SK-N-SH (cell line): ENCODE data around the gene AGK. TPM values are rescaled to one million over a fixed set of nuclear protein-coding genes. Genes with fewer than 3 reads are reported as not detected.

Experiments
- CTCF ChIA-PET: fragments of 300-600, 350-600 bp; formaldehyde crosslinking; extraction: SDS; loops from one replicate; lab custom pipeline; 2021; lab: Yijun Ruan, JAX
- POLR2A ChIA-PET: fragments of 350-600 bp; sonication (Branson Sonifier 250); formaldehyde crosslinking; extraction: SDS; loops from one replicate; lab custom pipeline; 2020; ENCODE audit warnings: antibody characterized with exemption, inconsistent platforms; lab: Yijun Ruan, JAX
- DNase-seq: peaks from one replicate; pipeline ENCODE4 v3.0.0; 2012
- H2AFZ ChIP-seq: fragments of 200-600 bp; sonication (generic); 2 replicates; pipeline ENCODE4 v1.8.1; 2016; ENCODE audit warnings: antibody characterized with exemption, mild to moderate bottlenecking, low read depth
- H3F3A ChIP-seq: fragments of 200-600 bp; sonication (generic); replicated peaks from 2 replicates; pipeline ENCODE3; 2016; ENCODE audit warnings: antibody characterized with exemption, mild to moderate bottlenecking; ENCODE audit not compliant: insufficient read depth
- H3K27ac ChIP-seq, 2 experiments: fragments of 200-500 bp in 1 of 2; fragments of 200-600 bp in 1 of 2; sonication (Bioruptor generic) in 1 of 2; sonication (generic), shearing (Covaris generic) in 1 of 2; 2 replicates each; pipeline versions ENCODE4 v1.5.1 to v1.6.1; 2014 to 2016; ENCODE audit warnings: low read depth in 2 of 2, inconsistent platforms in 1 of 2, low read length in 1 of 2, mild to moderate bottlenecking in 1 of 2, mixed read lengths in 1 of 2
- H3K27me3 ChIP-seq: fragments of 200-600 bp; sonication (generic), shearing (Covaris generic); 2 replicates; pipeline ENCODE4 v1.6.1; 2016; ENCODE audit warnings: mixed run types; ENCODE audit not compliant: insufficient read depth
- H3K36me3 ChIP-seq, 2 experiments: fragments of 200-500 bp in 1 of 2; fragments of 200-600 bp in 1 of 2; sonication (Bioruptor generic) in 1 of 2; sonication (generic) in 1 of 2; replicated peaks in 1 of 2; 2 replicates each; pipeline versions ENCODE3 to v1.5.1; 2014 to 2016; ENCODE audit warnings: low read length in 1 of 2, mild to moderate bottlenecking in 1 of 2; ENCODE audit not compliant: insufficient read depth in 2 of 2, control insufficient read depth in 1 of 2
- H3K4me1 ChIP-seq, 2 experiments: fragments of 200-500 bp in 1 of 2; fragments of 200-600 bp in 1 of 2; sonication (Bioruptor generic) in 1 of 2; sonication (generic), shearing (Covaris generic) in 1 of 2; 2 replicates each; pipeline versions ENCODE4 v1.5.1 to v1.6.1; 2014 to 2016; ENCODE audit warnings: low read depth in 1 of 2, low read length in 1 of 2, mixed run types in 1 of 2; ENCODE audit not compliant: insufficient read depth in 2 of 2, control insufficient read depth in 1 of 2
- H3K4me2 ChIP-seq: fragments of 200-600 bp; sonication (generic), shearing (Covaris generic); 2 replicates; pipeline ENCODE4 v1.6.1; 2017; ENCODE audit warnings: mixed run types
- H3K4me3 ChIP-seq, 2 experiments: fragments of 200-500 bp in 1 of 2; fragments of 200-600 bp in 1 of 2; sonication (Bioruptor generic) in 1 of 2; sonication (generic), shearing (Covaris generic) in 1 of 2; 2 replicates each; pipeline versions ENCODE4 v1.5.1 to v1.8.1; 2014 to 2016; ENCODE audit warnings: low read depth in 2 of 2, inconsistent platforms in 1 of 2, low read length in 1 of 2, mild to moderate bottlenecking in 1 of 2, mixed read lengths in 1 of 2, moderate library complexity in 1 of 2
- H3K79me2 ChIP-seq: fragments of 200-600 bp; sonication (generic); 2 replicates; pipeline ENCODE4 v1.8.1; 2017; ENCODE audit warnings: mild to moderate bottlenecking; ENCODE audit not compliant: insufficient read depth
- H3K9ac ChIP-seq: fragments of 200-600 bp; sonication (generic); 2 replicates; pipeline ENCODE4 v1.6.1; 2017; ENCODE audit warnings: mixed run types
- H3K9me2 ChIP-seq: fragments of 200-600 bp; sonication (generic); 2 replicates; pipeline ENCODE4 v1.6.1; 2017; ENCODE audit warnings: mixed run types
- H3K9me3 ChIP-seq: fragments of 200-600 bp; sonication (generic); 2 replicates; pipeline ENCODE4 v1.6.1; 2017; ENCODE audit warnings: mixed run types, mild to moderate bottlenecking, moderate library complexity
- H4K20me1 ChIP-seq: fragments of 200-600 bp; sonication (generic); 2 replicates; pipeline ENCODE4 v1.6.1; 2017; ENCODE audit warnings: mild to moderate bottlenecking, mixed run types; ENCODE audit not compliant: insufficient read depth
- CHD2 ChIP-seq: fragments of 150-350 bp; IDR thresholded peaks from 2 replicates; pipeline ENCODE4 v1.6.1; 2018; ENCODE audit warnings: low read length; ENCODE audit not compliant: partially characterized antibody
- CTCF ChIP-seq: fragments of 200-600 bp; sonication (generic); IDR thresholded peaks from 2 replicates; pipeline ENCODE4 v1.6.1; 2017; ENCODE audit warnings: antibody characterized with exemption, mild to moderate bottlenecking, moderate library complexity
- ELF1 ChIP-seq: IDR thresholded peaks from 2 replicates; pipeline ENCODE4 v1.4.0; 2012
- EP300 ChIP-seq, 2 experiments: IDR thresholded peaks; 2 replicates each; pipeline versions ENCODE4 v1.4.0 to v1.6.1; 2012; ENCODE audit warnings: borderline replicate concordance in 1 of 2, low read depth in 1 of 2, low read length in 1 of 2
- EZH2phosphoT487 ChIP-seq: fragments of 200-600 bp; sonication (generic); IDR thresholded peaks from 2 replicates; pipeline ENCODE4 v1.6.1; 2017; ENCODE audit warnings: low read depth, mixed run types, mild to moderate bottlenecking, antibody characterized with exemption, moderate library complexity, borderline replicate concordance
- FOSL2 ChIP-seq: IDR thresholded peaks from 2 replicates; pipeline ENCODE4 v1.4.0; 2012; ENCODE audit warnings: low read depth, mild to moderate bottlenecking, moderate library complexity, borderline replicate concordance
- FOXM1 ChIP-seq: IDR thresholded peaks from 2 replicates; pipeline ENCODE4 v1.4.0; 2012; ENCODE audit warnings: low read depth, mild to moderate bottlenecking
- GABPA ChIP-seq: IDR thresholded peaks from 2 replicates; pipeline ENCODE4 v1.4.0; 2012; ENCODE audit warnings: low read depth, mild to moderate bottlenecking
- IRF3 ChIP-seq: fragments of 150-350 bp; IDR thresholded peaks from 2 replicates; pipeline ENCODE4 v1.6.1; 2016; ENCODE audit warnings: mild to moderate bottlenecking, low read depth, low read length
- MEF2A ChIP-seq: IDR thresholded peaks from 2 replicates; pipeline ENCODE4 v1.4.0; 2012; ENCODE audit warnings: low read depth, borderline replicate concordance
- RCOR1 ChIP-seq: fragments of 150-350 bp; IDR thresholded peaks from 2 replicates; pipeline ENCODE4 v1.6.1; 2017; ENCODE audit warnings: antibody characterized with exemption, low read length
- REST ChIP-seq: IDR thresholded peaks from 2 replicates; pipeline ENCODE4 v1.6.1; 2012; ENCODE audit warnings: mild to moderate bottlenecking, low read depth, low read length, moderate library complexity
- RFX5 ChIP-seq: IDR thresholded peaks from 2 replicates; pipeline ENCODE4 v1.6.1; 2012; ENCODE audit warnings: mild to moderate bottlenecking, improper control_type of control experiment, low read length
- RXRA ChIP-seq: IDR thresholded peaks from 2 replicates; pipeline ENCODE4 v1.4.0; 2012; ENCODE audit warnings: low read depth, mild to moderate bottlenecking, borderline replicate concordance
- SIN3A ChIP-seq: IDR thresholded peaks from 2 replicates; pipeline ENCODE4 v1.6.1; 2012; ENCODE audit warnings: low read depth, mild to moderate bottlenecking, low read length, moderate library complexity, borderline replicate concordance
- SMC3 ChIP-seq: IDR thresholded peaks from 2 replicates; pipeline ENCODE4 v1.6.1; 2012; ENCODE audit warnings: low read depth, low read length, improper control_type of control experiment
- TAF1 ChIP-seq: IDR thresholded peaks from 2 replicates; pipeline ENCODE4 v1.6.1; 2012; ENCODE audit warnings: low read depth, mild to moderate bottlenecking, low read length, moderate library complexity, borderline replicate concordance
- TEAD4 ChIP-seq: IDR thresholded peaks from 2 replicates; pipeline ENCODE4 v1.4.0; 2012; ENCODE audit warnings: mild to moderate bottlenecking, borderline replicate concordance; ENCODE audit not compliant: insufficient read depth
- USF1 ChIP-seq: IDR thresholded peaks from 2 replicates; pipeline ENCODE4 v1.4.0; 2012; ENCODE audit warnings: low read depth, borderline replicate concordance
- WGBS: methylation state at CpG from one replicate; pipeline ENCODE4 v1.1.6; 2017; ENCODE audit warnings: low lambda C conversion rate; 5-methylcytosine and 5-hydroxymethylcytosine counted together
- polyA plus RNA-seq, 3 experiments: library from polyadenylated mRNA; depleted of rRNA; stranded (reverse); fragments of >200 nt; gene quantifications; 2 replicates each; pipeline ENCODE4 v1.2.3, GENCODE V29; 2012

The AGK gene
- polyA plus RNA-seq, 1 of the 3 experiments (the other 2 are of a cell fraction) = 45.7 TPM

- ChIA-PET CTCF (interaction anchor here (0.8 kb wide), 1 partner anchor 21 kb away, joined by 3 read pairs; no protein-coding TSS in a partner anchor), POLR2A (no interaction called here)
- Histone ChIP-seq H3K4me3 (no peak overlapping the region), H3K79me2 (no peaks in the 10 kb centered on the region), H3K27ac (peak overlapping the region in 1 of 2 experiments; percentile 81; a peak in 2 of 4 replicates), H3K36me3 (no peaks in the 10 kb centered on the region), H3K9ac (peak overlapping the region; percentile 42; the same call in 1 of the 2 replicates), H3K4me1 (peaks cover 0 to 9% of the 10 kb centered on the region in 2 experiments; a peak in 3 of 4 replicates), H4K20me1 (no peaks in the 10 kb centered on the region), H3K9me2 (no peaks in the 10 kb centered on the region), H2AFZ (no peak overlapping the region), H3K27me3 (no peaks in the 10 kb centered on the region), H3K9me3 (no peaks in the 10 kb centered on the region), H3K4me2 (peak overlapping the region; percentile 58; the same call in 1 of the 2 replicates), H3F3A (peaks cover 22% of the 10 kb centered on the region)
- no peak for DNase-seq
- 94% methylated on average over 3 of the region's 3 CpGs for WGBS
- no peak for TF ChIP-seq CTCF
- TF ChIP-seq EP300 (IDR thresholded peaks at IDR 0.05; ENCODE audit: borderline replicate concordance in 1 of 2, low read depth in 1 of 2, low read length in 1 of 2) = no peak
- no peak for TF ChIP-seq ELF1
- no peak for TF ChIP-seq FOXM1
- TF ChIP-seq REST = no peak
- no peak for TF ChIP-seq IRF3
- TF ChIP-seq EZH2phosphoT487 = no peak
- no peak for TF ChIP-seq GABPA
- no peak for TF ChIP-seq CHD2
- no peak for TF ChIP-seq SIN3A
- no peak for TF ChIP-seq USF1
- no peak for TF ChIP-seq TEAD4
- TF ChIP-seq TAF1 = no peak
- no peak for TF ChIP-seq SMC3
- TF ChIP-seq RXRA = no peak
- TF ChIP-seq MEF2A = no peak
- TF ChIP-seq FOSL2 = no peak
- no peak for TF ChIP-seq RCOR1
- no peak for TF ChIP-seq RFX5
Observed at GRCh38 chr7:141584935-141585334, 33.7 kb downstream of the AGK start.
